Glutamatergic neuron (in vitro differentiated cells): ENCODE measurements around the gene CLRN1. TPM values are rescaled to one million over a fixed set of nuclear protein-coding genes. Genes with fewer than 3 reads are reported as not detected.

Experiments used
- DNase-seq: peaks from one replicate; pipeline ENCODE4 v3.0.0; 2022
- H3K27ac Mint-ChIP-seq: one replicate; pipeline ENCODE4 v1.8.0; 2020; ENCODE audit warnings: mild to moderate bottlenecking, mixed read lengths, inconsistent platforms; ENCODE audit not compliant: unreplicated experiment
- H3K27me3 Mint-ChIP-seq: one replicate; pipeline ENCODE4 v1.8.0; 2020; ENCODE audit warnings: mild to moderate bottlenecking, moderate library complexity, mixed read lengths, inconsistent platforms; ENCODE audit not compliant: unreplicated experiment
- H3K36me3 Mint-ChIP-seq: one replicate; pipeline ENCODE4 v1.8.0; 2020; ENCODE audit warnings: mild to moderate bottlenecking, mixed read lengths, inconsistent platforms; ENCODE audit not compliant: unreplicated experiment
- H3K4me1 Mint-ChIP-seq: one replicate; pipeline ENCODE4 v1.8.0; 2020; ENCODE audit warnings: mild to moderate bottlenecking, low read depth, mixed read lengths, inconsistent platforms; ENCODE audit not compliant: unreplicated experiment
- H3K4me3 Mint-ChIP-seq: one replicate; pipeline ENCODE4 v1.8.0; 2020; ENCODE audit warnings: mild to moderate bottlenecking, mixed read lengths, inconsistent platforms; ENCODE audit not compliant: unreplicated experiment
- H3K9me3 Mint-ChIP-seq: one replicate; pipeline ENCODE4 v1.8.0; 2020; ENCODE audit warnings: mild to moderate bottlenecking, moderate library complexity, mixed read lengths, inconsistent platforms; ENCODE audit not compliant: unreplicated experiment
- total RNA-seq: library from RNA; stranded (reverse); fragmentation: NEBNext Ultra II Directional; extraction: Animal tissue kit (Norgen Biotek cat#: 25700); gene quantifications from one replicate; pipeline ENCODE4 v1.2.1, GENCODE V29; 2021; ENCODE audit not compliant: unreplicated experiment
- TF ChIP-seq, protein P1 (sequence below): fragments of 200-600 bp; sonication (generic); IDR thresholded peaks from one replicate; pipeline ENCODE4 v1.5.0; 2021; ENCODE audit not compliant: partially characterized antibody, unreplicated experiment

CLRN1 gene
- total RNA-seq, 1 donor from 2014 or later: not detected

DNA sequence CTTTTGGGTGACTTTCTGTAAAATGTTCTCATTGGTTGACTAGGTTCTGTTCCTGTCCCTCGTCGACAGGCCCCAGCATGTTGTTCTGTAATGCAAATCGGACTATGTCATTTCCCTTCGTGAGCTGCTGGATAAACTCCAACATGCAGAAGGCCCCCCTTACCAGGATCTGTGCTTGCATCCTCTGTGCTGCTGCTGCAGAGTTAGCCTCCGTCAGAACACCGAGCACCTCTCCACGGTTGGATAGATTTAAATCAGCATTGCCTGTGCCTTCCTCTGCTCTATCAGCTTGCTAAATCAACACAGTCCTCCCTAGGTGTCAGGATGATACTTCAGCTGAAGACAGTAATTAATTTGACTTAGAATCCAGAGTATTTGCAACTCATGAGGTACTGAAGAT, 54.6 kb downstream of the CLRN1 start:
- Mint-ChIP-seq H3K36me3 (no peaks in the 10 kb centered on the region), H3K4me1 (peaks cover 3% of the 10 kb centered on the region), H3K27me3 (no peaks in the 10 kb centered on the region), H3K27ac (no peak overlapping the region), H3K9me3 (no peaks in the 10 kb centered on the region), H3K4me3 (no peak overlapping the region)
- DNase-seq: no peak
- TF ChIP-seq, protein P1, sequence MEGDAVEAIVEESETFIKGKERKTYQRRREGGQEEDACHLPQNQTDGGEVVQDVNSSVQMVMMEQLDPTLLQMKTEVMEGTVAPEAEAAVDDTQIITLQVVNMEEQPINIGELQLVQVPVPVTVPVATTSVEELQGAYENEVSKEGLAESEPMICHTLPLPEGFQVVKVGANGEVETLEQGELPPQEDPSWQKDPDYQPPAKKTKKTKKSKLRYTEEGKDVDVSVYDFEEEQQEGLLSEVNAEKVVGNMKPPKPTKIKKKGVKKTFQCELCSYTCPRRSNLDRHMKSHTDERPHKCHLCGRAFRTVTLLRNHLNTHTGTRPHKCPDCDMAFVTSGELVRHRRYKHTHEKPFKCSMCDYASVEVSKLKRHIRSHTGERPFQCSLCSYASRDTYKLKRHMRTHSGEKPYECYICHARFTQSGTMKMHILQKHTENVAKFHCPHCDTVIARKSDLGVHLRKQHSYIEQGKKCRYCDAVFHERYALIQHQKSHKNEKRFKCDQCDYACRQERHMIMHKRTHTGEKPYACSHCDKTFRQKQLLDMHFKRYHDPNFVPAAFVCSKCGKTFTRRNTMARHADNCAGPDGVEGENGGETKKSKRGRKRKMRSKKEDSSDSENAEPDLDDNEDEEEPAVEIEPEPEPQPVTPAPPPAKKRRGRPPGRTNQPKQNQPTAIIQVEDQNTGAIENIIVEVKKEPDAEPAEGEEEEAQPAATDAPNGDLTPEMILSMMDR: no peak

DNA sequence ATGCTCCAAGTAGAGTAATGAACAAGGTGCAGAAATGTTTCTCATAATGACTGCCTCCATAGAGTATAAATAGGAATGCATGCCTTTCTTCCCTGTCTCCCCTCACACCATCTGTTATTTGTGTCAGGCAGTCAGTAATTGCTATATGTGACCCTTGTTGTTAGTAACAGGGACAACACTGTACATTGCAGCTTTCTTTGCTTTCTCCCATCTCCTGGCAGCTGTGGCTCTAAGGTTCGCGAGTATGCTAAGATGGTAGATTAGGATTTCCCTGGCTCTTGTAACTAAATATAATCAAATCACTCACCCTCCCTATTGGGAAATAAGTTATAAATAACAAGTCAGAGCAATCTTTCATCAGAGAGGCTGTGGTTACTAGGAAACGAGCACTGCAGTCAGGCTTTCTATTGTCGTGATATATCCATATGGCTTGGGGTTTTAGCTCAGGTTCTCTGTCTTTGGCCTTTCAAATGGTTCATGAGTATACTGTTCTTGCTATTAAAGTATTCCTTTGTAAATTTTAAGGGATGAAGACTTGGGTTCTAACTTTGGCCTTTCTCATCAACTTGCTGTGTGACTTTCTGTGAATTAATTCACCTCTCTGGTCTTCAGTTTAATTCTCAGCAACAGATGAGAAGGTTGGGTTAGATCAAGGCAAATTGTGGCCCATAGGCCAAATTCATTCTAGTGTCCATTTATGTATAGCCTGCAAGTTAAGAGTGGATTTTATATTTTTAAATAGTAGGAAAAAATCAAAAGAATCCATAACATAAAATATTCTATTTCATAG, 59.2 kb downstream of the CLRN1 start:
- Mint-ChIP-seq H3K4me3 (peak overlapping the region; percentile 17), H3K9me3 (no peaks in the 10 kb centered on the region), H3K27me3 (no peaks in the 10 kb centered on the region), H3K4me1 (peaks cover 15% of the 10 kb centered on the region), H3K27ac (peak overlapping the region; percentile 85), H3K36me3 (no peaks in the 10 kb centered on the region)
- no peak for DNase-seq
- TF ChIP-seq, protein P1: no peak

DNA sequence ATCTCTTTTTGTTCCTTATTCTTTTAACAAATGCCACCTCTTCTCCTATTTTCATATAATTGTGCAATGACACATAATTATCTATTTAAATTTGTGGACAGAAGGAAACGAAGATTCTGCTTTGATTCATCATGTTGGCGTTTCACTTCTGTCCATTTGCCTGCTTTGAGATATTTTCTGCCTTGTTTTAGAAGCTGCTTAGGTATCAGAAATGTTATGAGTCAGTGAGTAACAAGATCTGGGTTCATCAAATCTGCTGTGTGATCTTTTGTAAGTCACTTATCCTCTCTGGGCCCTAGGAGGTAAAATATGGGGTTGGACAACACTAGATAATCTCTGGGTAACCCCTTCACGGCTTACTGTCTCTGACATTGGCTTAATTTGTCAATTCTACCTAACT, 60.0 kb downstream of the CLRN1 start:
- TF ChIP-seq, protein P1: no peak
- H3K9me3 Mint-ChIP-seq: no peaks in the 10 kb centered on the region
- H3K27ac Mint-ChIP-seq: peak overlapping the region; percentile 85
- no peaks in the 10 kb centered on the region for H3K27me3 Mint-ChIP-seq
- no peaks in the 10 kb centered on the region for H3K36me3 Mint-ChIP-seq
- no peak overlapping the region for H3K4me3 Mint-ChIP-seq
- DNase-seq: no peak
- H3K4me1 Mint-ChIP-seq: peaks cover 15% of the 10 kb centered on the region

DNA sequence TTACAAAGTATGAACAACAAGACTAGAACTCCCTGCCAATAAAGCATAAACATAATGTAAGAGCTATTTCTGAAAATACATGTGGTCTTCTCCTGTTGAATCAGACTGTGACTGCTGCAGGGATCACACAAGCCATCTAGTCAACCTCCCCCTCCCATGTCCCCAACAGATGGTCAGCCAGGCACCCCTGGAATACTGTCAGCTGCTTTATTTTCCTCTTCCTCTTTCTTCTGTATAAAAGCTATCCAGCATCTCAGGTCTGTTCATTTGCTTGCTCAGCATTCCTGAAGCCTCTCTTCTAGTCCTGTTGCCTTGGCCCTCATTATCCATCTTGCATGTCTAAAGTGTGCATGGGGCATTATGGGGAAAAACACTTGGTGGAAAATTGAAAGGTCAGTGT, 60.8 kb downstream of the CLRN1 start:
- H3K9me3 Mint-ChIP-seq: no peaks in the 10 kb centered on the region
- DNase-seq: no peak
- no peak overlapping the region for H3K27ac Mint-ChIP-seq

DNA sequence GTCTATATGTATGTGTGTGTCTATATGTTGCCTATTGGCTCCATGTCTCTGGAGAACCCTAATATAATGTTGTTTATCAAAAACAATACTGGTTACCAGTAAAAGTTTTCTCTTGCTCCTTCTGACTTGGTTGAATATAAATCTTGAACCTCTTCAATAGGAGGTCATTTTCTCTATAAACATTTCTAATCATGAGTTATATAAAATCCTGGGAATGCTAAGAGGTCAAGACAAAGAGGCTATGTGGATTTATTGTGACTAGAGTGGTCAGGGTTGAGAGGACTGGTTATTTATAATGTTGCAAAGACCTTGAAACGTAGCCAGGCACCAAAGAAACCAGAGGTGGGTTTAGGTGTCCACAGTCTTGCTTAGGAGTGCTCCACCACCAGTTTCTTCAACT, 66.1 kb downstream of the CLRN1 start:
- TF ChIP-seq, protein P1: no peak
- Mint-ChIP-seq H3K27me3 (no peaks in the 10 kb centered on the region), H3K36me3 (no peaks in the 10 kb centered on the region), H3K4me3 (no peak overlapping the region), H3K4me1 (no peaks in the 10 kb centered on the region), H3K9me3 (no peaks in the 10 kb centered on the region), H3K27ac (no peak overlapping the region)
- DNase-seq: no peak

More for the DNA sequence above, 60.8 kb downstream of the CLRN1 start:
- H3K36me3 Mint-ChIP-seq: no peaks in the 10 kb centered on the region
- no peaks in the 10 kb centered on the region for H3K27me3 Mint-ChIP-seq
- no peak overlapping the region for H3K4me3 Mint-ChIP-seq
- peaks cover 15% of the 10 kb centered on the region for H3K4me1 Mint-ChIP-seq
- TF ChIP-seq, protein P1: no peak
